Keratinocyte (primary cell): ENCODE results near the gene TTLL4. TPM values are rescaled to one million over a fixed set of nuclear protein-coding genes. Genes with fewer than 3 reads are reported as not detected.

Source experiments
- DNase-seq: peaks from one replicate; pipeline ENCODE4 v3.0.0-alpha.2; 2011; ENCODE audit warnings: low read depth, missing footprints, low spot score
- FAIRE-seq: peaks from 2 replicates; lab custom pipeline; 2011; peaks lifted over from hg19 to GRCh38; lab: Jason Lieb, UNC
- H2AFZ ChIP-seq: 2 replicates; pipeline ENCODE4 v1.6.0; 2012; ENCODE audit warnings: low read length, control low read depth, inconsistent platforms; ENCODE audit not compliant: control insufficient read depth
- H3K27ac ChIP-seq: 2 replicates; pipeline ENCODE4 v1.5.1; 2011; ENCODE audit warnings: low read length; ENCODE audit not compliant: control insufficient read depth, insufficient read depth
- H3K27me3 ChIP-seq: 3 replicates; pipeline ENCODE4 v1.6.0; 2011; ENCODE audit warnings: low read length; ENCODE audit not compliant: control insufficient read depth, insufficient read depth; ENCODE audit errors: extremely low read depth
- H3K36me3 ChIP-seq, 2 experiments: 2 replicates in 1 of 2; 3 replicates in 1 of 2; pipeline ENCODE4 v1.5.1; 2011; ENCODE audit warnings: low read length in 2 of 2, mild to moderate bottlenecking in 1 of 2; ENCODE audit not compliant: control insufficient read depth in 2 of 2, insufficient read depth in 2 of 2; ENCODE audit errors: extremely low read depth in 1 of 2
- H3K4me1 ChIP-seq: 3 replicates; pipeline ENCODE4 v1.5.1; 2011; ENCODE audit warnings: low read length; ENCODE audit not compliant: control insufficient read depth, insufficient read depth; ENCODE audit errors: extremely low read depth
- H3K4me2 ChIP-seq: 3 replicates; pipeline ENCODE4 v1.6.0; 2011; ENCODE audit warnings: low read depth, low read length; ENCODE audit not compliant: control insufficient read depth, insufficient read depth; ENCODE audit errors: extremely low read depth
- H3K4me3 ChIP-seq, 3 experiments: fragments of 200-600 bp in 1 of 3; sonication (generic) in 1 of 3; 2 replicates in 2 of 3; 3 replicates in 1 of 3; pipeline ENCODE4 v1.5.1; 2011 to 2016; ENCODE audit warnings: low read length in 3 of 3, mild to moderate bottlenecking in 3 of 3, control low read depth in 2 of 3, inconsistent platforms in 1 of 3, low read depth in 1 of 3, mixed read lengths in 1 of 3, mixed run types in 1 of 3, moderate library complexity in 1 of 3; ENCODE audit not compliant: control insufficient read depth in 2 of 3, insufficient read depth in 2 of 3; ENCODE audit errors: extremely low read depth in 1 of 3
- H3K79me2 ChIP-seq: 2 replicates; pipeline ENCODE4 v1.6.0; 2012; ENCODE audit warnings: low read length; ENCODE audit not compliant: control insufficient read depth, insufficient read depth
- H3K9ac ChIP-seq: 3 replicates; pipeline ENCODE4 v1.6.0; 2011; ENCODE audit warnings: low read length; ENCODE audit not compliant: control insufficient read depth, insufficient read depth; ENCODE audit errors: extremely low read depth
- H3K9me1 ChIP-seq: 3 replicates; pipeline ENCODE4 v1.6.0; 2011; ENCODE audit warnings: low read length; ENCODE audit not compliant: control insufficient read depth, insufficient read depth; ENCODE audit errors: extremely low read depth
- H3K9me3 ChIP-seq: 2 replicates; pipeline ENCODE4 v1.5.1; 2012; ENCODE audit warnings: low read depth, low read length; ENCODE audit not compliant: control insufficient read depth
- H4K20me1 ChIP-seq: 3 replicates; pipeline ENCODE4 v1.6.0; 2011; ENCODE audit warnings: low read length; ENCODE audit not compliant: control insufficient read depth, insufficient read depth; ENCODE audit errors: extremely low read depth
- CTCF ChIP-seq, 3 experiments: IDR thresholded peaks in 1 of 3; conservative IDR thresholded peaks in 1 of 3; optimal IDR thresholded peaks in 1 of 3; 2 replicates in 2 of 3; 3 replicates in 1 of 3; pipeline versions ENCODE3 to v1.5.1; 2011; ENCODE audit warnings: low read length in 3 of 3, mild to moderate bottlenecking in 3 of 3, moderate library complexity in 2 of 3, control low read depth in 1 of 3, inconsistent platforms in 1 of 3; ENCODE audit not compliant: insufficient read depth in 2 of 3; ENCODE audit errors: extremely low read depth in 1 of 3
- EZH2 ChIP-seq: IDR thresholded peaks from one replicate; pipeline ENCODE4 v1.6.1; 2012; ENCODE audit warnings: inconsistent platforms, mild to moderate bottlenecking, low read length, moderate library complexity
- dilution Hi-C: fragments of 300-500 bp; cut with MboI; formaldehyde crosslinking; loops from one replicate; pipeline ENCODE4 v1.7.0; 2020; ENCODE audit warnings: low sequenced_read_pairs; ENCODE audit not compliant: extremely low pct_ligation_motif_present
- polyA plus RNA-seq, 5 experiments: library from polyadenylated mRNA; depleted of rRNA in 3 of 5; stranded (reverse) in 3 of 5; stranded (forward) in 1 of 5; unstranded in 1 of 5; fragments of >200 nt; gene quantifications; 1 replicate in 1 of 5; 2 replicates in 3 of 5; 3 replicates in 1 of 5; pipeline versions ENCODE4 v1.2.1 to v1.2.3, GENCODE V29; 2011 to 2012; ENCODE audit warnings: missing spikeins in 2 of 5, low read depth in 1 of 5, low replicate concordance in 1 of 5

The TTLL4 gene
- polyA plus RNA-seq, 1 donor (not counting 4 experiments of a cell fraction or from before 2014, with no cell fraction given), result 20.1 TPM

DNA sequence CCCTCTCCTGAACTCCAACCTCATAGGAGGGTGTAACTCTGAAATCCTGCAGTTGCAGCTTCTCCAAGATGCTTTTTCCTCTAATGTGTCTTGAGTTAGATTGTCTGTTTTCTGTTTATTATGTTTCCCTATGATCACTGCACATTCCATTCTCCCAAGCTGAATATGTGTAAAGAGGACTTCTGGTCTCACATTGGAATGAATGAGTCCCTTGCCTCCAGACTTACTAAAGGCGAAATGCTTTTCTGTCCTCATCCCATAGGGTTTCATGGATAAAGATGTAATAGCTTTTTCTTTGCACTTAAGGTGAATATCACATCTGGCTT, 35.8 kb downstream of the TTLL4 start:
- H3K9ac ChIP-seq, result no peak overlapping the region
- peaks cover 33 to 35% of the 10 kb centered on the region in 2 experiments for H3K36me3 ChIP-seq
- no peak overlapping the region for H3K4me3 ChIP-seq
- no peaks in the 10 kb centered on the region for H3K27me3 ChIP-seq
- no peak overlapping the region for H3K4me2 ChIP-seq
- no peaks in the 10 kb centered on the region for H3K79me2 ChIP-seq
- H2AFZ ChIP-seq, result no peak overlapping the region
- H3K27ac ChIP-seq, result no peak overlapping the region
- DNase-seq (no peak), FAIRE-seq (no peak)
- dilution Hi-C loops, result no loop called here
- no peaks in the 10 kb centered on the region for H3K9me1 ChIP-seq
- no peak for TF ChIP-seq EZH2
- no peak for TF ChIP-seq CTCF (optimal IDR thresholded peaks at IDR 0.05 in 1 of 3, IDR thresholded peaks at IDR 0.05 in 1 of 3, conservative IDR thresholded peaks at IDR 0.05 in 1 of 3; ENCODE audit: extremely low read depth in 1 of 3, insufficient read depth in 2 of 3, low read length in 3 of 3)
- H3K4me1 ChIP-seq, result peaks cover 3% of the 10 kb centered on the region
- H4K20me1 ChIP-seq, result no peaks in the 10 kb centered on the region
- H3K9me3 ChIP-seq, result no peaks in the 10 kb centered on the region

- H2AFZ ChIP-seq, result no peak overlapping the region
- FAIRE-seq (no peak), DNase-seq (no peak)
- H3K27me3 ChIP-seq, result no peaks in the 10 kb centered on the region
- no peaks in the 10 kb centered on the region for H3K79me2 ChIP-seq
- no peaks in the 10 kb centered on the region for H3K9me3 ChIP-seq
- no peak overlapping the region for H3K4me3 ChIP-seq
- H3K4me1 ChIP-seq, result peaks cover 3% of the 10 kb centered on the region
- no peak overlapping the region for H3K27ac ChIP-seq
- peaks cover 33 to 35% of the 10 kb centered on the region in 2 experiments for H3K36me3 ChIP-seq
- H3K9ac ChIP-seq, result no peak overlapping the region
- H4K20me1 ChIP-seq, result no peaks in the 10 kb centered on the region
- TF ChIP-seq EZH2, result no peak
- TF ChIP-seq CTCF (optimal IDR thresholded peaks at IDR 0.05 in 1 of 3, IDR thresholded peaks at IDR 0.05 in 1 of 3, conservative IDR thresholded peaks at IDR 0.05 in 1 of 3; ENCODE audit: extremely low read depth in 1 of 3, insufficient read depth in 2 of 3, low read length in 3 of 3), result no peak
- H3K4me2 ChIP-seq, result no peak overlapping the region
- dilution Hi-C loops, result no loop called here
- H3K9me1 ChIP-seq, result no peaks in the 10 kb centered on the region
Observed at GRCh38 chr2:218746960-218747359, 36.3 kb downstream of the TTLL4 start.
